CD14-positive monocyte (primary cell): Measurements from ENCODE around the gene ACP1. TPM values are rescaled to one million over a fixed set of nuclear protein-coding genes. Genes with fewer than 3 reads are reported as not detected.

Source experiments
- DNase-seq, 3 donors: peaks; one replicate each; pipeline ENCODE4 v3.0.0-alpha.2; 2011 to 2022
- H2AFZ ChIP-seq: 2 replicates; pipeline ENCODE4 v1.6.0; 2012; ENCODE audit warnings: mild to moderate bottlenecking, low read depth, low read length, inconsistent platforms; ENCODE audit not compliant: insufficient read depth, poor library complexity, severe bottlenecking
- H3K27ac ChIP-seq, 2 donors: 1 replicate in 1 of 2; 2 replicates in 1 of 2; pipeline ENCODE4 v1.5.1; 2012 to 2013; ENCODE audit warnings: low read length in 2 of 2, control low read depth in 1 of 2, inconsistent platforms in 1 of 2, low read depth in 1 of 2, mild to moderate bottlenecking in 1 of 2
- H3K27me3 ChIP-seq, 2 donors: one replicate each; pipeline versions ENCODE4 v1.6.0 to v1.6.1; 2011 to 2013; ENCODE audit warnings: low read length in 2 of 2; ENCODE audit not compliant: control insufficient read depth in 2 of 2, insufficient read depth in 2 of 2
- H3K36me3 ChIP-seq, 2 donors: replicated peaks in 1 of 2; 1 replicate in 1 of 2; 2 replicates in 1 of 2; pipeline versions ENCODE4 v1.5.1 to v1.6.1; 2012 to 2013; ENCODE audit warnings: low read length in 2 of 2, control low read depth in 1 of 2, inconsistent platforms in 1 of 2, mild to moderate bottlenecking in 1 of 2; ENCODE audit not compliant: insufficient read depth in 2 of 2, control insufficient read depth in 1 of 2
- H3K4me1 ChIP-seq, 2 donors: 1 replicate in 1 of 2; 2 replicates in 1 of 2; pipeline versions ENCODE4 v1.5.1 to v1.6.1; 2012 to 2013; ENCODE audit warnings: low read length in 2 of 2, control low read depth in 1 of 2, inconsistent platforms in 1 of 2, mild to moderate bottlenecking in 1 of 2, moderate library complexity in 1 of 2; ENCODE audit not compliant: insufficient read depth in 2 of 2, control insufficient read depth in 1 of 2
- H3K4me2 ChIP-seq: replicated peaks from 2 replicates; pipeline ENCODE3; 2012; ENCODE audit warnings: low read length, moderate library complexity, mild to moderate bottlenecking; ENCODE audit not compliant: poor library complexity, severe bottlenecking; ENCODE audit errors: extremely low read depth
- H3K4me3 ChIP-seq, 3 experiments: fragments of 200-600 bp in 1 of 3; sonication (generic) in 1 of 3; replicated peaks in 1 of 3; 1 replicate in 2 of 3; 2 replicates in 1 of 3; pipeline ENCODE4 v1.5.1; 2011 to 2013; ENCODE audit warnings: low read length in 3 of 3, mild to moderate bottlenecking in 3 of 3, control low read depth in 2 of 3, low read depth in 2 of 3, inconsistent platforms in 1 of 3, moderate library complexity in 1 of 3
- H3K79me2 ChIP-seq: 2 replicates; pipeline ENCODE4 v1.6.0; 2012; ENCODE audit warnings: mild to moderate bottlenecking, control low read depth, inconsistent platforms, low read length, moderate library complexity; ENCODE audit not compliant: insufficient read depth
- H3K9ac ChIP-seq: 2 replicates; pipeline ENCODE4 v1.6.0; 2017; ENCODE audit warnings: low read length, mild to moderate bottlenecking; ENCODE audit not compliant: insufficient read depth, poor library complexity, severe bottlenecking
- H3K9me3 ChIP-seq, 2 donors: replicated peaks in 1 of 2; 1 replicate in 1 of 2; 2 replicates in 1 of 2; pipeline versions ENCODE4 v1.5.1 to v1.6.1; 2012 to 2013; ENCODE audit warnings: low read length in 2 of 2, control low read depth in 1 of 2; ENCODE audit not compliant: control insufficient read depth in 1 of 2, insufficient read depth in 1 of 2
- H4K20me1 ChIP-seq: 2 replicates; pipeline ENCODE4 v1.6.0; 2012; ENCODE audit warnings: mild to moderate bottlenecking, low read length, control low read depth, moderate library complexity; ENCODE audit not compliant: insufficient read depth
- H3K27ac Mint-ChIP-seq, 7 donors: one replicate each; pipeline ENCODE4 v1.8.0; 2020; ENCODE audit warnings: mild to moderate bottlenecking in 7 of 7, mixed read lengths in 7 of 7, moderate library complexity in 6 of 7, inconsistent platforms in 2 of 7
- H3K27me3 Mint-ChIP-seq, 3 donors: one replicate each; pipeline ENCODE4 v1.8.0; 2021 to 2022; ENCODE audit warnings: low read depth in 3 of 3, mild to moderate bottlenecking in 3 of 3, mixed read lengths in 3 of 3, moderate library complexity in 3 of 3, inconsistent platforms in 1 of 3
- H3K36me3 Mint-ChIP-seq, 2 donors: one replicate each; pipeline ENCODE4 v1.8.0; 2020; ENCODE audit warnings: mixed read lengths in 2 of 2, inconsistent platforms in 1 of 2, mild to moderate bottlenecking in 1 of 2
- H3K4me1 Mint-ChIP-seq: one replicate; pipeline ENCODE4 v1.8.0; 2020; ENCODE audit warnings: mild to moderate bottlenecking, mixed read lengths
- H3K4me3 Mint-ChIP-seq, 2 donors: one replicate each; pipeline ENCODE4 v1.8.0; 2020; ENCODE audit warnings: mild to moderate bottlenecking in 2 of 2, mixed read lengths in 2 of 2, moderate library complexity in 1 of 2
- H3K9me3 Mint-ChIP-seq, 7 donors: one replicate each; pipeline ENCODE4 v1.8.0; 2020 to 2022; ENCODE audit warnings: mixed read lengths in 7 of 7, mild to moderate bottlenecking in 6 of 7, moderate library complexity in 6 of 7, inconsistent platforms in 2 of 7
- WGBS: methylation state at CpG from one replicate; pipeline ENCODE4 v1.1.5; 2013; ENCODE audit warnings: missing lambda C conversion rate; ENCODE audit not compliant: insufficient coverage; 5-methylcytosine and 5-hydroxymethylcytosine counted together
- intact Hi-C, 2 donors: fragments of 100-400 bp; cut with micrococcal nuclease; formaldehyde crosslinking; loops; one replicate each; pipeline versions ENCODE4 v1.15.0 to v1.15.1; 2023
- polyA plus RNA-seq, 3 donors: library from polyadenylated mRNA; depleted of rRNA in 1 of 3; unstranded in 2 of 3; stranded (reverse) in 1 of 3; fragments of 300-500 nt in 2 of 3; fragments of >200 nt in 1 of 3; fragmentation: Illumina TruSeq in 2 of 3; gene quantifications; 1 replicate in 2 of 3; 2 replicates in 1 of 3; pipeline ENCODE4 v1.2.3, GENCODE V29; 2012 to 2021
- TF ChIP-seq, protein P1 (sequence below): fragments of 200-600 bp; IDR thresholded peaks from one replicate; pipeline ENCODE4 v1.8.0; 2022; ENCODE audit warnings: antibody characterized with exemption, mild to moderate bottlenecking

The ACP1 gene
- polyA plus RNA-seq, 3 donors: 51.8 to 77.0 (median 73.2) TPM

DNA sequence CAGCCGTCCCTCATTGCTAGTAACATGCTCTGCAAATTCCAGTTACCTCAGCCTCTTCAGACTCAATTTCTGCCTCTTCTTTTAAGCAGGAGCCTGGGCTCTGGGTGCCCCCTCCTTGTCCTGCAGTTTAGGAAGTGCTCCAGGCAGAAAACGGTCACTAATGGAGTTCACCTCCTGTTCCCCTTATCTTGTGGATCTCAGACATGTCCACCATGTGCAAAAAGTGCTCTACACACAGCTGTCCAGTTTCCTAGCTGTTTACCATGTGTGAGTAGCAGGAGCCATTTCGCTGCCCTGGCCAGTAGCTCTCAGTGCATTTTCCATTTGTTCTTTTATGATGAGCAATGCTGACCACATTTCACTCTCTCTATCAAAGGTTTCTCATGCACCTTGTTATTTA is 5.8 kb upstream of the ACP1 start:
- H3K27me3 ChIP-seq: no peaks in the 10 kb centered on the region
- H3K27me3 Mint-ChIP-seq: peaks cover 5 to 8% (median 5%) of the 10 kb centered on the region in 3 donors
- DNase-seq: no peak
- H3K4me1 Mint-ChIP-seq: peaks cover 3% of the 10 kb centered on the region
- H3K4me3 Mint-ChIP-seq: no peak overlapping the region
- H3K4me1 ChIP-seq: peaks cover 6% of the 10 kb centered on the region in 2 donors
- H3K27ac Mint-ChIP-seq: no peak overlapping the region
- WGBS: 92% methylated on average over 2 of the region's 3 CpGs
- H3K36me3 Mint-ChIP-seq: peaks cover 0 to 13% of the 10 kb centered on the region in 2 donors
- no peak overlapping the region for H3K4me3 ChIP-seq
- peaks cover 14 to 15% of the 10 kb centered on the region in 2 donors for H3K9me3 ChIP-seq
- TF ChIP-seq, protein P1, sequence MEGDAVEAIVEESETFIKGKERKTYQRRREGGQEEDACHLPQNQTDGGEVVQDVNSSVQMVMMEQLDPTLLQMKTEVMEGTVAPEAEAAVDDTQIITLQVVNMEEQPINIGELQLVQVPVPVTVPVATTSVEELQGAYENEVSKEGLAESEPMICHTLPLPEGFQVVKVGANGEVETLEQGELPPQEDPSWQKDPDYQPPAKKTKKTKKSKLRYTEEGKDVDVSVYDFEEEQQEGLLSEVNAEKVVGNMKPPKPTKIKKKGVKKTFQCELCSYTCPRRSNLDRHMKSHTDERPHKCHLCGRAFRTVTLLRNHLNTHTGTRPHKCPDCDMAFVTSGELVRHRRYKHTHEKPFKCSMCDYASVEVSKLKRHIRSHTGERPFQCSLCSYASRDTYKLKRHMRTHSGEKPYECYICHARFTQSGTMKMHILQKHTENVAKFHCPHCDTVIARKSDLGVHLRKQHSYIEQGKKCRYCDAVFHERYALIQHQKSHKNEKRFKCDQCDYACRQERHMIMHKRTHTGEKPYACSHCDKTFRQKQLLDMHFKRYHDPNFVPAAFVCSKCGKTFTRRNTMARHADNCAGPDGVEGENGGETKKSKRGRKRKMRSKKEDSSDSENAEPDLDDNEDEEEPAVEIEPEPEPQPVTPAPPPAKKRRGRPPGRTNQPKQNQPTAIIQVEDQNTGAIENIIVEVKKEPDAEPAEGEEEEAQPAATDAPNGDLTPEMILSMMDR: no peak
- H3K4me2 ChIP-seq: no peak overlapping the region
- no peaks in the 10 kb centered on the region for H4K20me1 ChIP-seq
- no peak overlapping the region for H3K9ac ChIP-seq
- no peaks in the 10 kb centered on the region for H3K36me3 ChIP-seq
- no peak overlapping the region for H2AFZ ChIP-seq
- H3K27ac ChIP-seq: no peak overlapping the region
- intact Hi-C loops: no loop called here
- H3K9me3 Mint-ChIP-seq: peaks cover 2 to 25% (median 19%) of the 10 kb centered on the region in 7 donors
- H3K79me2 ChIP-seq: peaks cover 6% of the 10 kb centered on the region

DNA sequence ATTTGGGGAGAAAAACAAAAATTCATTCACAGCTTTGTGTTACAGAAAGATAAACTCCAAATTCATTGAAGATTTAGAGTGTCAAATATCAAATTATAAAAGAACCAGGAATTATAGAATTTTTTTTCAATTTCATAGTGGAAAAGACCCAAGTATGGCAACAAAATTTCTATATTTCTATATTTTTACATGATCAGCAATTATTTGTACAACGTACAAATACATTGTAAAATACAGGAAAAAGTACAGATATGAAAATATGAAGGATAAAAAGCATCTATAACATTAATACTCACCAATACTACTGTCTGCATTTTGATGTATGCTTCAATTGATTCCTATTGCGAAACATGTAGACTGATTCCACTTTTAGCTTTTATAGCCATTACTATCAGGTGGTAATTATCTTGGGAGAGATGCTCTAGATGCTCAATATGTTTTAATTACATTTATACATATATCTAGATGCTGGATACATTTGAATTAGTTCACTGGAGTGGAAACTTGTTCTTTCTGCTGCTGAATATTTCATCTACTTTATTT is 4.9 kb upstream of the ACP1 start:
- Histone ChIP-seq H3K9me3 (peaks cover 14 to 15% of the 10 kb centered on the region in 2 donors), H3K36me3 (no peaks in the 10 kb centered on the region), H3K4me1 (peaks cover 8 to 10% of the 10 kb centered on the region in 2 donors), H3K27me3 (no peaks in the 10 kb centered on the region), H3K27ac (no peak overlapping the region), H4K20me1 (no peaks in the 10 kb centered on the region), H3K79me2 (peaks cover 8% of the 10 kb centered on the region), H2AFZ (no peak overlapping the region), H3K9ac (no peak overlapping the region), H3K4me3 (no peak overlapping the region), H3K4me2 (no peak overlapping the region)
- TF ChIP-seq, protein P1: no peak
- no peak for DNase-seq
- Mint-ChIP-seq H3K4me3 (no peak overlapping the region), H3K9me3 (peaks cover 2 to 25% (median 19%) of the 10 kb centered on the region in 7 donors), H3K4me1 (peaks cover 3% of the 10 kb centered on the region), H3K27ac (no peak overlapping the region), H3K36me3 (peaks cover 0 to 13% of the 10 kb centered on the region in 2 donors), H3K27me3 (peaks cover 4 to 9% (median 7%) of the 10 kb centered on the region in 3 donors)
- WGBS: no CpG with 5 or more reads among the region's 2 CpGs
- intact Hi-C loops: loop anchor here in 1 of 2 donors (10.0 kb wide), 1 partner anchor 415 kb away; the partner anchor contains the start of gene TMEM18
